Progenitor cell of endocrine pancreas (in vitro differentiated cells): ENCODE results near the gene METRN. TPM values are rescaled to one million over a fixed set of nuclear protein-coding genes. Genes with fewer than 3 reads are reported as not detected.

Experiments used
- DNase-seq: peaks from one replicate; pipeline ENCODE4 v3.0.0; 2021; ENCODE audit warnings: low spot score; ENCODE audit not compliant: unreplicated experiment
- H3K27ac Mint-ChIP-seq: 2 replicates; pipeline ENCODE4 v1.8.0; 2021; ENCODE audit warnings: mild to moderate bottlenecking, moderate library complexity, mixed read lengths
- H3K27me3 Mint-ChIP-seq: 2 replicates; pipeline ENCODE4 v1.8.0; 2021; ENCODE audit warnings: mixed read lengths
- H3K36me3 Mint-ChIP-seq: 2 replicates; pipeline ENCODE4 v1.8.0; 2022; ENCODE audit warnings: mixed read lengths; ENCODE audit not compliant: insufficient read depth
- H3K4me1 Mint-ChIP-seq: 2 replicates; pipeline ENCODE4 v1.8.0; 2021; ENCODE audit warnings: low read depth, mixed read lengths
- H3K4me3 Mint-ChIP-seq: 2 replicates; pipeline ENCODE4 v1.8.0; 2021; ENCODE audit warnings: low read depth, mild to moderate bottlenecking, moderate library complexity, mixed read lengths
- H3K9me3 Mint-ChIP-seq: 2 replicates; pipeline ENCODE4 v1.8.0; 2021; ENCODE audit warnings: low read depth, mixed read lengths
- CTCF ChIP-seq: fragments of 200-600 bp; sonication (generic); IDR thresholded peaks from one replicate; pipeline ENCODE4 v1.5.0; 2021; ENCODE audit warnings: antibody characterized with exemption, mild to moderate bottlenecking; ENCODE audit not compliant: unreplicated experiment
- total RNA-seq: library from RNA; stranded (reverse); gene quantifications from 2 replicates; pipeline ENCODE4 v1.2.1, GENCODE V29; 2021

METRN gene
- total RNA-seq, 1 donor from 2014 or later, result 107 TPM

GRCh38 chr16:721765-722540 lies 7.0 kb downstream of the METRN start:
- H3K4me3 Mint-ChIP-seq, result no peak overlapping the region
- TF ChIP-seq CTCF, result no peak
- DNase-seq, result no peak
- H3K36me3 Mint-ChIP-seq, result no peaks in the 10 kb centered on the region
- H3K27me3 Mint-ChIP-seq, result peaks cover 15% of the 10 kb centered on the region
- H3K4me1 Mint-ChIP-seq, result peaks cover 8% of the 10 kb centered on the region
- no peak overlapping the region for H3K27ac Mint-ChIP-seq
- H3K9me3 Mint-ChIP-seq, result no peaks in the 10 kb centered on the region

GRCh38 chr16:722835-723633 lies 8.1 kb downstream of the METRN start:
- Mint-ChIP-seq H3K36me3 (no peaks in the 10 kb centered on the region), H3K27ac (peak overlapping the region; percentile 41), H3K9me3 (no peaks in the 10 kb centered on the region), H3K4me3 (peak overlapping the region; percentile 41), H3K27me3 (peaks cover 15% of the 10 kb centered on the region), H3K4me1 (peaks cover 8% of the 10 kb centered on the region)
- no peak for DNase-seq
- no peak for TF ChIP-seq CTCF

- H3K9me3 Mint-ChIP-seq, result no peaks in the 10 kb centered on the region
- DNase-seq, result no peak
- H3K4me3 Mint-ChIP-seq, result no peak overlapping the region
- peaks cover 15% of the 10 kb centered on the region for H3K27me3 Mint-ChIP-seq
- H3K27ac Mint-ChIP-seq, result no peak overlapping the region
- peaks cover 8% of the 10 kb centered on the region for H3K4me1 Mint-ChIP-seq
- TF ChIP-seq CTCF, result no peak
- no peaks in the 10 kb centered on the region for H3K36me3 Mint-ChIP-seq
Measured at GRCh38 chr16:723695-724094, 8.8 kb downstream of the METRN start.

- H3K9me3 Mint-ChIP-seq, result no peaks in the 10 kb centered on the region
- no peak for TF ChIP-seq CTCF
- no peak for DNase-seq
- no peak overlapping the region for H3K27ac Mint-ChIP-seq
- H3K27me3 Mint-ChIP-seq, result peaks cover 15% of the 10 kb centered on the region
- H3K4me3 Mint-ChIP-seq, result no peak overlapping the region
- no peaks in the 10 kb centered on the region for H3K36me3 Mint-ChIP-seq
- H3K4me1 Mint-ChIP-seq, result peaks cover 4% of the 10 kb centered on the region
Measured at GRCh38 chr16:724188-725040, 9.5 kb downstream of the METRN start.

- Mint-ChIP-seq H3K4me3 (no peak overlapping the region), H3K36me3 (no peaks in the 10 kb centered on the region)
Measured at GRCh38 chr16:725041-725376, 10.1 kb downstream of the METRN start.

More at GRCh38 chr16:725041-725376, 10.1 kb downstream of the METRN start:
- H3K4me1 Mint-ChIP-seq, result peaks cover 4% of the 10 kb centered on the region
- H3K27me3 Mint-ChIP-seq, result peaks cover 15% of the 10 kb centered on the region
- no peak overlapping the region for H3K27ac Mint-ChIP-seq
- no peak for TF ChIP-seq CTCF
- no peak for DNase-seq
- no peaks in the 10 kb centered on the region for H3K9me3 Mint-ChIP-seq
